Right atrium auricular region (tissue), 2 donors: ENCODE results near the gene RBP3. TPM values are rescaled to one million over a fixed set of nuclear protein-coding genes. Genes with fewer than 3 reads are reported as not detected.

Experiments used
- DNase-seq: peaks from one replicate; pipeline ENCODE4 v3.0.0-alpha.2; 2019; ENCODE audit warnings: low spot score
- H3K27ac ChIP-seq, 2 donors: fragments of 200-600 bp; sonication (generic); 1 replicate in 1 of 2; 2 replicates in 1 of 2; pipeline ENCODE4 v1.5.1; 2016 to 2019
- H3K27me3 ChIP-seq, 2 donors: fragments of 200-600 bp; sonication (generic); one replicate each; pipeline versions ENCODE4 v1.5.1 to v1.6.0; 2017 to 2019
- H3K36me3 ChIP-seq: fragments of 200-600 bp; sonication (generic); one replicate; pipeline ENCODE4 v1.5.1; 2016
- H3K4me1 ChIP-seq, 2 donors: fragments of 200-600 bp; sonication (generic); one replicate each; pipeline versions ENCODE4 v1.5.1 to v1.6.0; 2017 to 2019
- H3K4me3 ChIP-seq, 2 donors: fragments of 200-600 bp; sonication (generic); 1 replicate in 1 of 2; 2 replicates in 1 of 2; pipeline ENCODE4 v1.5.1; 2017 to 2019; ENCODE audit warnings: mild to moderate bottlenecking in 1 of 2, moderate library complexity in 1 of 2
- H3K9me3 ChIP-seq, 2 donors: fragments of 200-600 bp; sonication (generic); one replicate each; pipeline ENCODE4 v1.5.1; 2019
- CTCF ChIP-seq, 2 donors: fragments of 200-600 bp; sonication (generic); IDR thresholded peaks; one replicate each; pipeline ENCODE4 v1.5.1; 2019; ENCODE audit warnings: antibody characterized with exemption in 2 of 2
- total RNA-seq, 2 donors: library from RNA; depleted of rRNA; stranded (reverse); fragments of >200 nt; gene quantifications; one replicate each; pipeline ENCODE4 v1.1.0, GENCODE V29; 2016

RBP3 gene
- total RNA-seq, 2 donors from 2014 or later: not detected

GRCh38 chr10:47362199-47362598, 14.0 kb downstream of the RBP3 start:
- H3K4me1 ChIP-seq: peaks cover 0 to 7% of the 10 kb centered on the region in 2 donors
- H3K27ac ChIP-seq: no peak overlapping the region
- H3K9me3 ChIP-seq: no peaks in the 10 kb centered on the region
- no peak overlapping the region for H3K4me3 ChIP-seq
- DNase-seq: no peak
- no peaks in the 10 kb centered on the region for H3K27me3 ChIP-seq
- no peaks in the 10 kb centered on the region for H3K36me3 ChIP-seq
- no peak for TF ChIP-seq CTCF (IDR thresholded peaks at IDR 0.05)

GRCh38 chr10:47363781-47364180, 15.6 kb downstream of the RBP3 start:
- Histone ChIP-seq H3K9me3 (no peaks in the 10 kb centered on the region), H3K27me3 (no peaks in the 10 kb centered on the region), H3K27ac (no peak overlapping the region), H3K36me3 (no peaks in the 10 kb centered on the region), H3K4me3 (no peak overlapping the region), H3K4me1 (peaks cover 0 to 7% of the 10 kb centered on the region in 2 donors)
- no peak for TF ChIP-seq CTCF (IDR thresholded peaks at IDR 0.05)
- no peak for DNase-seq

GRCh38 chr10:47364366-47364765, 16.2 kb downstream of the RBP3 start:
- Histone ChIP-seq H3K36me3 (no peaks in the 10 kb centered on the region), H3K27ac (no peak overlapping the region), H3K4me3 (no peak overlapping the region), H3K27me3 (no peaks in the 10 kb centered on the region), H3K4me1 (peaks cover 0 to 7% of the 10 kb centered on the region in 2 donors), H3K9me3 (no peaks in the 10 kb centered on the region)
- DNase-seq: no peak
- no peak for TF ChIP-seq CTCF (IDR thresholded peaks at IDR 0.05)

- Histone ChIP-seq H3K36me3 (no peaks in the 10 kb centered on the region), H3K9me3 (no peaks in the 10 kb centered on the region), H3K27ac (no peak overlapping the region), H3K4me1 (peaks cover 0 to 7% of the 10 kb centered on the region in 2 donors), H3K4me3 (no peak overlapping the region), H3K27me3 (no peaks in the 10 kb centered on the region)
- TF ChIP-seq CTCF (IDR thresholded peaks at IDR 0.05): no peak
- no peak for DNase-seq
Observed at GRCh38 chr10:47364911-47365310, 16.7 kb downstream of the RBP3 start.

- Histone ChIP-seq H3K4me1 (peaks cover 0 to 6% of the 10 kb centered on the region in 2 donors), H3K27ac (no peak overlapping the region), H3K9me3 (no peaks in the 10 kb centered on the region), H3K27me3 (no peaks in the 10 kb centered on the region), H3K4me3 (no peak overlapping the region), H3K36me3 (no peaks in the 10 kb centered on the region)
- DNase-seq: no peak
- no peak for TF ChIP-seq CTCF (IDR thresholded peaks at IDR 0.05)
Observed at GRCh38 chr10:47365431-47366180, 17.4 kb downstream of the RBP3 start.

- Histone ChIP-seq H3K4me3 (no peak overlapping the region), H3K27me3 (no peaks in the 10 kb centered on the region), H3K27ac (no peak overlapping the region), H3K9me3 (no peaks in the 10 kb centered on the region), H3K4me1 (no peaks in the 10 kb centered on the region), H3K36me3 (no peaks in the 10 kb centered on the region)
- TF ChIP-seq CTCF (IDR thresholded peaks at IDR 0.05): no peak
- no peak for DNase-seq
Observed at GRCh38 chr10:47366181-47366631, 18.0 kb downstream of the RBP3 start.
